ENCODE data around the gene MT1M.

GRCh38 chr16:56645838-56646237 lies 13.4 kb downstream of the MT1M start:
- TF ChIP-seq CTCF (IDR thresholded peaks at IDR 0.05), result no peak
- TF ChIP-seq POLR2A (IDR thresholded peaks at IDR 0.05), result no peak
